Common myeloid progenitor, CD34-positive (primary cell): ENCODE results near the gene TCF23.

Experiments
- CTCF ChIA-PET: fragments of 350-600 bp; sonication (Branson Sonifier 250); formaldehyde crosslinking; loops from one replicate; lab custom pipeline; 2021; ENCODE audit warnings: antibody characterized with exemption; lab: Charles Lee
- POLR2A ChIA-PET: fragments of 350-600 bp; sonication (Branson Sonifier 250); formaldehyde crosslinking; loops from one replicate; lab custom pipeline; 2021; ENCODE audit warnings: antibody characterized with exemption; lab: Charles Lee
- DNase-seq, 3 donors: peaks; one replicate each; pipeline versions ENCODE4 v3.0.0 to v3.0.0-alpha.2; 2013
- H3K27ac ChIP-seq, 2 experiments: 1 replicate in 1 of 2; 2 replicates in 1 of 2; pipeline ENCODE4 v1.7.0; 2013; ENCODE audit warnings: inconsistent platforms in 2 of 2, low read length in 2 of 2, mild to moderate bottlenecking in 2 of 2, low read depth in 1 of 2, moderate library complexity in 1 of 2; ENCODE audit not compliant: severe bottlenecking in 2 of 2, insufficient read depth in 1 of 2, poor library complexity in 1 of 2
- H3K27me3 ChIP-seq, 5 experiments: replicated peaks in 2 of 5; 1 replicate in 3 of 5; 2 replicates in 2 of 5; pipeline versions ENCODE4 v1.6.1 to v1.7.0; 2013; ENCODE audit warnings: low read length in 4 of 5, mild to moderate bottlenecking in 2 of 5, moderate library complexity in 2 of 5, inconsistent platforms in 1 of 5; ENCODE audit not compliant: insufficient read depth in 5 of 5, control insufficient read depth in 4 of 5
- H3K36me3 ChIP-seq, 4 experiments: 1 replicate in 2 of 4; 2 replicates in 2 of 4; pipeline versions ENCODE4 v1.6.1 to v1.7.0; 2013; ENCODE audit warnings: low read length in 3 of 4, control low read depth in 1 of 4, mild to moderate bottlenecking in 1 of 4; ENCODE audit not compliant: control insufficient read depth in 4 of 4, insufficient read depth in 4 of 4
- H3K4me1 ChIP-seq, 4 experiments: 1 replicate in 3 of 4; 2 replicates in 1 of 4; pipeline versions ENCODE4 v1.6.1 to v1.7.1; 2013; ENCODE audit warnings: low read length in 3 of 4, mild to moderate bottlenecking in 3 of 4, control low read depth in 1 of 4, inconsistent platforms in 1 of 4, moderate library complexity in 1 of 4; ENCODE audit not compliant: control insufficient read depth in 4 of 4, insufficient read depth in 4 of 4; ENCODE audit errors: control extremely low read depth in 1 of 4
- H3K4me3 ChIP-seq, 7 experiments: 1 replicate in 4 of 7; 2 replicates in 3 of 7; pipeline versions ENCODE4 v1.5.1 to v1.7.0; 2013; ENCODE audit warnings: mild to moderate bottlenecking in 7 of 7, low read length in 6 of 7, moderate library complexity in 6 of 7, inconsistent platforms in 2 of 7, low read depth in 2 of 7, control low read depth in 1 of 7; ENCODE audit not compliant: insufficient read depth in 4 of 7, control insufficient read depth in 1 of 7; ENCODE audit errors: extremely low read depth in 1 of 7
- H3K9me3 ChIP-seq, 5 experiments: 1 replicate in 4 of 5; 2 replicates in 1 of 5; pipeline versions ENCODE4 v1.6.1 to v1.7.1; 2013; ENCODE audit warnings: low read length in 4 of 5, mild to moderate bottlenecking in 2 of 5, inconsistent platforms in 1 of 5, low read depth in 1 of 5, moderate library complexity in 1 of 5; ENCODE audit not compliant: control insufficient read depth in 4 of 5, insufficient read depth in 2 of 5; ENCODE audit errors: control extremely low read depth in 1 of 5
- WGBS: methylation state at CpG from one replicate; pipeline ENCODE4 v1.1.5; 2013; ENCODE audit not compliant: insufficient coverage; 5-methylcytosine and 5-hydroxymethylcytosine counted together

The TCF23 gene

GRCh38 chr2:27204566-27204965 lies 55.8 kb downstream of the TCF23 start:
- POLR2A ChIA-PET: interaction anchor here (0.6 kb wide), 1 partner anchor 88 kb away, joined by 4 read pairs; no protein-coding TSS in a partner anchor
- Histone ChIP-seq H3K9me3 (no peaks in the 10 kb centered on the region), H3K27ac (no peak overlapping the region), H3K27me3 (no peaks in the 10 kb centered on the region), H3K4me3 (no peak overlapping the region), H3K36me3 (peaks cover 14 to 92% (median 69%) of the 10 kb centered on the region in 4 experiments), H3K4me1 (peaks cover 0 to 2% (median 0%) of the 10 kb centered on the region in 4 experiments)
- CTCF ChIA-PET: no interaction called here
- no peak for DNase-seq
- 95% methylated on average over 6 of the region's 8 CpGs for WGBS

DNA sequence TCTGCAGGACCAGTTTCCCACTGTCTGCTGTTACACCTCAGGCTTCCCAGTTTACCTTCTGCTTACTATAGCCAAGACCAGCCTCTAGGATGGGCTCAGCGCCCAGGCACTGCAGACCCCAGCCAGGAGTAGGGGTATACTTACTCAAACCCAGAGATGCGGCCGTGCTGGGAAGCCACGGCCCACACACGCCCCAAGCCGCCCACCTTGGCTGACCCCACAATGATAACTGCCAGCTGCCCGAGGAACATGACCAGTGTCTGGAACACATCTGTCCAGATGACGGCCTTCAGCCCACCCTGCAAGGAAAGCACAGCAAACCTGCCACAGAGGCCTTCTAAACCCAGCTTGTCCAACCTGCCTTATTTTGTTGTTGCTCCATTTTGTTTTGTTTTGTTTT lies 56.4 kb downstream of the TCF23 start:
- DNase-seq: no peak
- Histone ChIP-seq H3K4me1 (peaks cover 0 to 8% (median 0%) of the 10 kb centered on the region in 4 experiments), H3K4me3 (no peak overlapping the region), H3K27ac (no peak overlapping the region), H3K27me3 (no peaks in the 10 kb centered on the region), H3K9me3 (no peaks in the 10 kb centered on the region), H3K36me3 (peaks cover 14 to 91% (median 65%) of the 10 kb centered on the region in 4 experiments)
- WGBS: 96% methylated on average over 7 of the region's 8 CpGs
- POLR2A ChIA-PET: no interaction called here
- CTCF ChIA-PET: no interaction called here

DNA sequence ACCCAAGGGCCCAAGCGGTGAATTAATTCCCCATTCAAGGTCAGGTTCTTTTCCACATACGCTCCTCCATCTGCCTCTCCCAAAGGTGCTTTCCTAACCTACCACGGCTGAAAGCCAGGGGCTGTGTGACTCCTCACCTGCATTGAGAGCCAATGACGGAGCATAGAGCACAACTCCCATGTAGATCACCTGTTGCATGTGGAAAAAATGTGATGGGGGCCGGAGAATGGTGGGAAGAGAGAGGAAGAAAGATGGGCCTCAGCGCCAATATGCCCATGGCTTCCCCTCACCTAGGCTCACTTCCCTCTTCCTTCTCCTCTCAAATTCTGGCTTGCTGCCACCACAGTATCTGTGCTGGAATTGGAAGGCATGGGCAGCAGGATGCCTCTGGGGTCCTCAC lies 57.5 kb downstream of the TCF23 start:
- ChIA-PET CTCF (no interaction called here), POLR2A (no interaction called here)
- peaks cover 14 to 85% (median 60%) of the 10 kb centered on the region in 4 experiments for H3K36me3 ChIP-seq
- WGBS: 100% methylated on average over 4 of the region's 6 CpGs
- no peak overlapping the region for H3K27ac ChIP-seq
- no peaks in the 10 kb centered on the region for H3K27me3 ChIP-seq
- peaks cover 0 to 14% (median 5%) of the 10 kb centered on the region in 4 experiments for H3K4me1 ChIP-seq
- H3K9me3 ChIP-seq: no peaks in the 10 kb centered on the region
- no peak for DNase-seq
- no peak overlapping the region for H3K4me3 ChIP-seq
